HG02973 (cell line): ENCODE results near the gene CLEC20A.

Experiments
- ATAC-seq: cut with Tn5 transposase; IDR thresholded peaks from one replicate; pipeline ENCODE4 v1.9.1; 2021; ENCODE audit warnings: moderate library complexity; ENCODE audit not compliant: unreplicated experiment

The CLEC20A gene

DNA sequence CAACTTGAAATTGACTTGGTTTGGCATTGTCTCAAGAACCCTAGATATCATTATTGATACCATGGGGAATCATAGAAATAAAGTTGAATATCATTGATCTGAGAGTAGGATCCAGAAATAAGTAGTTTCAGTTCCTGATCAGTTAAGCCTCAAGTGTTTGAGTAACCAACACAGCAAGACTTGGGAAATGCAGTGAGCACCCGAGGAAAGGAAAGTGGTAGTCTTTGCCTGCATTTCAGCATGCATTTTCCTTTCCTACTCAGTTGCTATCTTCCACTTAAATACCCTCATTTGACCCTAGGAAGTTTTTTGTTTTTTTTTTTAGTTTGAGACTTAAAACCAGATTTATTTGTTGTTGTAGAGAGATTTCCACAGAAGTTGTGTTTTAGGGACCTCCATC is 18.9 kb downstream of the CLEC20A start:
- no peak for ATAC-seq

DNA sequence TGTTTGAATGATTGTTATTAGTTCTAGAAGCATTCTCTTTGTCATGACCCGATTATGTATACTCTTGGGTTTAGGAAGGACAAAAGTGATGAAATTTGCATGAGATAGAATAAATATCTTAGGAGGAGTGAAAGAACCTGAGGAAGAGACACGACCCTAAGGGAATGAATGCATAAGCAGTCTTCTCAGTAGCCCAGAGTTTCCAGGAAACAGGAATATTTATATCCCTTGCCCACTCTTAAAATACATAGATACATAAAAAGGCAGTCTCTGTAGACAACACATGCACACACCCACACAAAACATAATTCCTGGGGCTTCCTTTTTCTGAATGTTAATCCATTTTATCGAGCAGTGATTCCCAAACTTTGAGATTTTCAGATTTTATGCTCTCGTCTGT is 19.4 kb downstream of the CLEC20A start:
- ATAC-seq: no peak

DNA sequence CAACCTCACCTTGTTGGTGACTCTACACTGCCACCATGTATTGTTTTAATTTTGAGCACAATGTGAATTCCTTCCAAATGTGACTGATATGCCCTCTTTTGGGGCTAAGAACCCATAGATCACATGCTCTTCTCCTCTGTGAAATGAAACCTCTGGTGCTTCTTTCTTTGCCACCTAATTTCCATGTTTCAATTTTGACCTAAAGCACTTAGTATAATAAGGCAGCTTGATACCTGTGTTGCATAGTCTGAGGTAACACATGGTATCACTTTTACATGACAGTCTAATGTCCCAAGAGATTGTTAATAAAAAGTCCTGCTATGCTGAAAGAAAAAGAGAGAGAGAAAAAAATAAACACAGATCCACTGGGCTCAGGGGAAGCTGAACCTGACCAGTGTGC is 24.2 kb downstream of the CLEC20A start:
- ATAC-seq: no peak

DNA sequence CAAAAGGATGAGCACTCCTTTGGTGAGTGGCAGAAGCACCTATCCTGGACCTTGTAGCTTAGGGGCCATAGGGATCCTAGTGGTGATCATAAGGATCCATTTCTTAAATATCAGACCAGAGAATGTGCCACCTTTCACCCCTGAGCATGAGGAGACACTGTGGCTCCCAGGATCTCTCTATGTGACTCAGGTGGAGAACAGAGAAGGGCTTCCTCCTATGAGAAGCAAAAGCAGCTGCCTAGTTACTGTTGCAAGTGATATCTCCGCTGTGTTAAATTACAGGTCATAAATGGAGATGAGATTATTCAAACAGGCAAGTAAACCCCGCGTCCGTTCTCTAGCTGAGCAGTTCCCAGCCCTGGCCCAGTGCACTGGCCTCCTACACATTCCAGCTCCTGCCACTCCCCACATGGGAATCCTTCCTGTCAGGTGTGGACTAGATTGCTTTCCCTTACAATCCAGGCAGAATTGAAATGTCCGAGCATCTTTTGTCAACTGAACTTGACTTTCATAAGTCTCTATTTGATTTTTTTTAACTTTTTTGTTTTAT is 26.3 kb downstream of the CLEC20A start:
- ATAC-seq: no peak

DNA sequence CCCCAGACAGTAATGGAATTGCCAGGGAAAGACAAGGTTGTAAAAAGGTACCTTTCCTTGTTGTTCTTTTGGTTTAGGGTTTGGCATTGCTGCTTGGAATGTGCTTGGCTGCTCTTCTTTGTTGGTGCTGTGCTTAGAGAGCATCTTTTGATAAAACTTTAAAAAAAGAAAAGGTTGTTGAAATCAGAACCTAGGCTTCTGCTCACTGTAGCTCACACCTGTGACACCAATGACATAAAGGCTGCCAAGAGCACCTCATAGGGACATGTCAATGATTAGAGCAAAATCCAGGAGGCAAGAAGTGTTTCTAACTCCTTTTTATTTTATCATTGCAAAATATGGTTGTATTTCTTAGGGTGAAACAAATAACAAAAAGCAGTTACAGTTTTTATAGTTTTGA is 28.9 kb downstream of the CLEC20A start:
- no peak for ATAC-seq

DNA sequence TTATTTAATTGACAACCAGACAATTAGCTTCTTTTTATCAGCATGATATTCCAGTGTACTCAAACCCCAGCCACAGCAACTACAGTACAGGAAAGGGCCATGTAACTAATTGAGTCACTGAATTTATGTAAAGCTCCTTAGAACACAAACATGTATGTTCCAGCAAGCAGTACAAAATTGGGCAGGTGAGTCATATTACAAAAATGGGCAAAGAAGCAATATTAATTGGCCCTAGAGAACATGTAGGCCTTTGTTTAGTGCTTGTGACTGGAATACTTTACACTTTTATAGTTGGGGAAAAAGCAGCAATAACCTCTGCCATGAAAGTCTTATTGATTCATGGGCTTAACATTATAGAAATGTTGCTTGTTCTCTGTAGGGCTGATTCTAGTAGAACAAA is 31.8 kb downstream of the CLEC20A start:
- no peak for ATAC-seq

DNA sequence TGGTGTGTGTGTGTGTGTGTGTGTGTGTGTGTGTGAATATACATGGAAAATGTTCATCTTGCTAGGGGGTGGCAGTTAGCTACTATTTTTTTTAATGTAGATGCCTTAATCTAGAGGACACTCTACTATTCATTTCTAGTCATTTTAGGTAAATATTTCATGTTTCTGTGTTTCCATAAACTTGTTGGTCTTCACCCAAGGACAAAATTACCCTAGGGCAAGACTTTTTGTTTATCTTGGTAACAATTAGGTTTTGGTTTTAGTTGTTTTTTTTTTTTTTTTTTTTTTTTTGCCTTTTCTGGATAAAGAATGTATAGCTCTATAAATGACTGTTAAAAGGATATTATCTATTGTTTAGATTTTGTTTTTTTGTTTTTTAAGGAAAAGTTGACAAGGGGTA is 32.2 kb downstream of the CLEC20A start:
- ATAC-seq: no peak

DNA sequence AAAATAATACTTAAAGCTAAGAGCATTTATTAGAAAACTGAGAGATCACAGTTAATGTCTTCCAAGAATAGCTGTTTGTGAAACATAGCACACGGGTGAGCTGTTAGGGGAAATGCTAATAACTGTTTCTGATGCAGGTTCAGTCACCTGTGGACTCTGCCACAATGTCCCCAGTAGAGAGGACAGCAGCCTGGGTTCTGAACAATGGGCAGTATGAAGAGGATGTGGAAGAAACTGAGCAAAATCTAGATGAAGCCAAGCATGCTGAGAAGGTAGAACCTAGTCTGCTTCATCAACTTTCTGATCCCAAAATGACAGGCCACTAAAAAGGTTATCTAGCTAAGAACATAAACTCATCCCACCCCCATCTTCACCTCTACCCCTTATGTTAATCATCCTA is 32.6 kb downstream of the CLEC20A start:
- ATAC-seq: no peak

DNA sequence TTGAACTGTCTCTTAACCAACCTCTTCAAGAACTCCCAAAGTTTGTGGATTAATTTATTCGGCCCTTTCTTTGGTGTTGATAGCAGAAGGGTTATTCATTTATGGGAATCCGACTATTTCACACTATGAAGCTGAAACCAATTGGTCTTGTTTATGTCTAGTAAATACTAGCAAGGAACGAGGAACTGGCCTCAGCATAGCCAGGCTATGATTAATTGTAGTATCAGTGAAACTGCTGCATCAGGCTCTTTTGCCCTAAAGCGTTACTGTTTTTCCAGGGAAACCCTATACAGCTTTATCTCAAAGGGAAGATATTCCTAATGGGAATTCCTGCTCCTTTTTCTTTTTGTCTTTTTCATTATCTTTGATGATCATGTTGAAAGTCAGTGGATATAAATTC is 35.1 kb downstream of the CLEC20A start:
- ATAC-seq: no peak

DNA sequence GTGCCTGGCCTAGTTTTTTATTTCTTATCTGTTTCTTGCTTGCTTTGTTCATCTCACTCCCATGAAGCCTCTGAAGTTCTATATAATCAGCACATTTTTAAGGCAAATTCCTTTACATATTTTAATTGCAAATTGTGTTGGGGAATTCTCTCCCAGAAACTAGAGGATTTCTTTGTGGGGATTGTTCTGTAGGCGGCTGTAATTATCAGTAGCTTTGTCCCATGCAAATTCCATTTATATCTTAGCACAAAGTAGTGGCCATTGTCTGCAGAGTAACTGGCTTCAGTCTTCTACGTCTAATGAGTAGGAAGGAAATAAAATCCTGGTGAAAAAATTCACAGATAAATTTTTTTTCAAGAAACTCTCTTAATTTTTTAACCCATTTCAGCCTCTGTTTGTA is 35.7 kb downstream of the CLEC20A start:
- ATAC-seq: no peak

DNA sequence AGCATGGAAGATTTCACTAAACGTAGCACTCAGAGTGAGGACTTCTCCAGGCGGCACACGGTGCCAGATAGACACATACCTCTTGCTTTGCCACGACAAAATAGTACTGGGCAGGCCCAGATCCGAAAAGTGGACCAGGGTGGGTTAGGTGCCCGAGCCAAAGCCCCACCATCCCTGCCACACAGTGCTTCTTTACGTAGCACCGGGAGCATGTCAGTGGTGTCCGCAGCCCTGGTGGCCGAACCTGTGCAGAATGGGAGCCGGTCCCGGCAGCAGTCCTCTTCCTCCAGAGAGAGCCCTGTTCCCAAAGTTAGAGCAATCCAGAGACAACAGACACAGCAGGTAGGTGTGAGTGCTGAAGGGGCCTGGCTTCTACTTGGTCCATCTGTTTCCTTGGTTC is 38.6 kb downstream of the CLEC20A start:
- no peak for ATAC-seq

DNA sequence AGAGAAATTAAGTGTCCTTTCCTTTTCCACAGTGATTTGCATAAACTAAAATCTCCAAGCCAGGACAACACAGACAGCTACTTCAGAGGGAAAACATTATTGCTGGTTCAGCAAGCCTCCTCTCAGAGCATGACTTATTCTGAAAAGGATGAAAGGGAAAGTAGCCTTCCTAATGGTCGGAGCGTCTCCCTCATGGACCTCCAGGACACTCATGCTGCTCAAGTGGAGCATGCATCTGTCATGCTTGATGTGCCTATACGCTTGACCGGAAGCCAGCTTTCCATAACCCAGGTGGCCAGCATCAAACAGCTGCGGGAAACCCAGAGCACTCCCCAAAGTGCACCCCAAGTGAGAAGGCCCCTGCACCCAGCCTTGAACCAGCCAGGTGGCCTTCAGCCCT is 39.1 kb downstream of the CLEC20A start:
- no peak for ATAC-seq

DNA sequence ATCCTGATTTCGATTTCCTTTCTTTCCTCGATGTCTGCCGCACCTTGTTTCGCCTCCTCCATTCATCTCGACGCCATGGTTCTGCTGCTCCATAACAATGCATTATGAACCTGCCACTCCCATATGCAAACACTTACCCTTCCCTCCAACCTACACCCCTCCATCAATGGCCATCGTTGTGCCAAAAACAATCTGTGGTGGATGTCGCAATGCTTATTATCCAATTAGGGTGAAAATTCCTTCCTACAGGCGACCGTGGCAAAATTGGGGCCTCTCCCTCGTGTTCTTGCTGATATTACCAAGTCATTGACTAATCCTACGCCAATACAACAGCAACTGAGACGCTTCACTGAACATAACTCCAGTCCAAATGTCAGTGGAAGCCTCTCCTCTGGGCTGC is 40.3 kb downstream of the CLEC20A start:
- no peak for ATAC-seq

DNA sequence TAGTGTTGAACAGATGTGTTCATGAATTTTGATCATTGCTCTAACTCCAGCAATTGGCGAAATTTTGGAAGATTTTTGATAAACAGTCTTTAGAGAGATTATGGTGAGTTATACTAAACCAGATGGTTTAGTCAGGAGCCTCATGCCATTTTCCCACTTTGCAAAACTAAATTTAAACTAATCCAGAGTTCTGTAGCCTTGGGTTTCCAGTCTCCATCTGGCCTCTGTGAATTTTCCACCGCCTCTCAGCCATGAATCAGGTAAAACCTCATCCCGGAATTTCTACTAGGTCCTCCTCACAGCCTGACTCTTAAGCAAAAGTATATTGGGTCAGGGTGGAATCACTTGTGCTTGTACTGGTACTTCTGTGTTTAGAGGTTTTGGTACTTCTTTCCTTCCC is 44.8 kb downstream of the CLEC20A start:
- ATAC-seq: no peak

DNA sequence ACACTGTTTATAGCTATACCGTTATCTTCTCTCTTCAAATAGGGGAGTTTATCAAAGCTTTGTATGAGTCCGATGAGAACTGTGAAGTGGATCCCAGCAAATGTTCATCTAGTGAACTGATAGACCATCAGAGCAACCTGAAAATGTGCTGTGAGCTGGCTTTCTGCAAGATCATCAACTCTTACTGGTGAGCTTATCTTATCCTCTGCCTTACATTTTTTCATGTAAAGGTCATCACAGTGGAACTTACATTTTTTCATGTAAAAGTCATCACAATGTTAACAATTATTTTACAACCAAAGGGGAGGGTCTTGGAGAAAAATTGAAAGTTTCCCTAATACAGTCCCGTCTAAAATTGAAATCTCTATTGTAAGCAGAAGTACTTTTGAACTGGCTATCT is 45.2 kb downstream of the CLEC20A start:
- no peak for ATAC-seq

DNA sequence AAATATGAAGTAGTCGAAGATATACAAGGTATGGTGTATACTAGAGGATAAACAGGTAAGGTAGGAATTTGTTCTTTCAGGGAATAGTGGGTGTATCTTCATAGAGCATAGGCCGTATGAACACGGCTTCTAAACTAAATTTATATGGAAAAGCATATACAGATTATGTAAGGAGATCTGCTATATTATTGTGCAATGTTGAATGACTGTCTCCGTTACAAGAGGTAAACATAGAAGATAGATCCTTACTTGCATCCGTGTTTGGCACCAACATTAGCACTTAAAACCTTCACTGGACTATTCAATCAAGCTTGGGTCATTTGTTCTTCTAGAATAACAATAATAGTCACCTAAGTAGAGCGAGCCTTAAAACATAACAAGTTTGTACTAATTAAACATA is 45.9 kb downstream of the CLEC20A start:
- no peak for ATAC-seq

DNA sequence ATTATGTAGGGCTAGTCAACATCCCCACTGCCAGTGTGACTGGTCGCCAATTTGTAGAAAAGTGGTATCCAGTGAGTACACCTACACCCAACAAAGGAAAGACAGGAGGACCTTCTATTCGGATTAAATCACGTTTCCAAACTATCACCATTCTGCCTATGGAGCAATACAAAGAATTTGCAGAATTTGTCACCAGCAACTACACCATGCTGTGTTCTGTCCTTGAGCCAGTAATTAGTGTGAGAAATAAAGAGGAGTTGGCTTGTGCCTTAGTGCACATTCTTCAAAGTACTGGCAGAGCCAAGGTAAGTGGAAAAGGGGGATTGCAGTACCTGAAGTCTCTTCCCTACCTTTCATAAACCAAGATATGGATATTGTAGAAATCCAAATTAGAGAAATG is 53.8 kb downstream of the CLEC20A start:
- ATAC-seq: no peak

DNA sequence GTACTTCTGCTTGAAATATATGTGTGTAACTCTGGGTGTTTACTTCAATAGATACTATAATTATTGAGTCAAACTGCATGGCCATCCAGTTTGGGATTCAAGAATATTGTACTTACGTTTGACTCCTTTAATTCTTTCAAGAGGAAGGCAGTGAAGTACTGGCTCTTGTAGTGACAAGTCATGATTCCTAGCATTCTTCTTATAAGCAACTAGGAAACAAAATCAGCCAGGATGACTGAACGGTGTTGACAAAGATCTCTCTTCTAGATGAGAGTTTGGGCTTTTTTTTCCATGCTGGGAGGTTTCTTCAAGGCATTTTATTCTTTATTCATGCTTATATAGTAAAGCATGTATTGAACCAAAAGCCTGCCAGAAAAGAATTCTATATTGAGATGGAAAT is 58.3 kb downstream of the CLEC20A start:
- ATAC-seq: no peak

DNA sequence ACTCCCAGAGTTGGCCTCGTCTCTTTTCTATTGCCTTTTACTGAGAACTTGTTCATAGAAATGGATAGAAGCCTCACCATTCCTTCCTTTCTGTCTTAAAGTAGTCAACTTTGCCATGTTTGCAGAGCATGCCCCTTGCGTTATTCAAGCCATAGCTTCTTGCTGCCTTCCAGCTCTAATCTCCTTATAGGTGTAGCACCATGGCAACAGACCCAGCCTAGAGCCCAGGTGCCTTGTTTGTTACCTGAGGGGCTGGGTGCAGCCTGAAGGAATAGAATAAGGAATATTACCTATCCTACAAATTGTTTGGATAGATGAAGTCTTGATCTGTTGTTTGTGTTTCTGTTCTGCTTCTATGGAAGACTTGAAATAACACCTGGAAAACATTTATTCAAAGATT is 59.9 kb downstream of the CLEC20A start:
- no peak for ATAC-seq

DNA sequence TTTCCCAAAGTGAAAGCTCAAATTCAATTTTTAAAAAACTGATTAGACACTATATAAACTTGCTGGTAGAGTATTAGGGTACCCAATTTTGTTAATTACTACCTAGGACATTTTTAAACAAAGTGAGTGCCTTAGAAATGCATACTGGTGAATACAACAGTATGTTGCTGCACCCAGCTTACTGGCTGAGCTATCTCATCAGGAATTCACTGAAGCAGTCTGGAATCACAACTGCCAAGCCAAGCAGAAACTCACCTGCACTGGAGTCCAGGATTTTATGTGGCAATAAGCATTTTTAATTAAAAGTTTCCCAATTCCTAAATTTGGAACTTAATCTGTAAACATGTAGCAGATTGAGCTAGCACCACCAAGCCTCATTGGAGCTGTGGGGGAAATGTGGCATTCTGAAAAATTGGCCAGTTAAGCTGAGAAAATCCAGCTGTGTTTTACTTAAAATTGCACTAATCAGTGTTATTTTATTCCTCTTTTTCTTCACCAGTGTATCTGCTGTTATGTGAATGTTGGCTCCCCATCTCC is 61.8 kb downstream of the CLEC20A start:
- ATAC-seq: no peak

DNA sequence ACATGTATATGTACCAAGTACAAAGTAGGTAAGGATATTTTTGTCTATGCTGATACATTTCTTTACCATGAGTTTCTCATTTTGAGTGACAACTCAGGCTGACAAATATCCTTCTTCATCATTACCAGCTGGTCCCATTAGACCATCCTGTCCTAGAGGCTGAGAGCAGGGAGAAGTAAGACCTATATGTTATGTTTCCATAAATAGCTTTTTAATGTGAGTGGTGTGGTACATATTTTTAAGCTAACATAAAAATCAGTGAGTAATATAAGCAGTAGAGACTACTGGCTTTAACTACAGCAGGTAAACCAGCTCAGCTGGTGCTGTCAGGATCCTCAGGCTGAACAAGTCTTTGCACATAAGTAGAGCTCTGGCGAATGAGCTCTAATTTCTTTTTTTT is 62.4 kb downstream of the CLEC20A start:
- ATAC-seq: no peak
